Panc1 (cell line): ENCODE results near the gene ARRDC4. TPM values are rescaled to one million over a fixed set of nuclear protein-coding genes. Genes with fewer than 3 reads are reported as not detected.

Experiments
- ATAC-seq: fragments of 200-7000 bp; cut with Tn5 transposase; 2 replicates; pipeline ENCODE4 v1.9.1; 2020; ENCODE audit warnings: mild to moderate bottlenecking, moderate library complexity
- BruUV-seq: library from RNA; stranded (reverse); fragments of 400-500 nt; replicated peaks from 2 replicates; lab custom pipeline; 2021; lab: Mats Ljungman, UMichigan
- CTCF ChIA-PET: fragments of 300-600 bp; sonication (Branson Sonifier 250); formaldehyde crosslinking; loops from one replicate; lab custom pipeline; 2022; ENCODE audit warnings: antibody characterized with exemption; lab: Charles Lee
- POLR2A ChIA-PET: fragments of 300-600 bp; sonication (Branson Sonifier 250); formaldehyde crosslinking; loops from one replicate; lab custom pipeline; 2022; ENCODE audit warnings: antibody characterized with exemption; lab: Charles Lee
- DNase-seq: peaks from one replicate; pipeline ENCODE4 v3.0.0-alpha.2; 2010; ENCODE audit warnings: low read depth, low spot score
- H3K27ac ChIP-seq: 2 replicates; pipeline ENCODE4 v1.5.1; 2011; ENCODE audit warnings: mild to moderate bottlenecking, low read length, inconsistent platforms
- H3K27me3 ChIP-seq: fragments of 200-500 bp; sonication (Bioruptor generic); 2 replicates; pipeline ENCODE4 v1.6.0; 2014; ENCODE audit warnings: low read length, inconsistent platforms; ENCODE audit not compliant: control insufficient read depth, insufficient read depth
- H3K36me3 ChIP-seq: fragments of 200-500 bp; sonication (Bioruptor generic); 2 replicates; pipeline ENCODE4 v1.5.1; 2014; ENCODE audit warnings: inconsistent platforms, mild to moderate bottlenecking, low read length, moderate library complexity; ENCODE audit not compliant: control insufficient read depth, insufficient read depth
- H3K4me1 ChIP-seq: 2 replicates; pipeline ENCODE4 v1.5.1; 2011; ENCODE audit warnings: inconsistent platforms, mild to moderate bottlenecking, low read length, moderate library complexity; ENCODE audit not compliant: control insufficient read depth, insufficient read depth
- H3K4me3 ChIP-seq, 2 experiments: 2 replicates each; pipeline ENCODE4 v1.5.1; 2011 to 2012; ENCODE audit warnings: low read depth in 2 of 2, low read length in 2 of 2, mild to moderate bottlenecking in 2 of 2, inconsistent platforms in 1 of 2, moderate library complexity in 1 of 2
- H3K9me3 ChIP-seq: fragments of 200-500 bp; sonication (Bioruptor generic); 2 replicates; pipeline ENCODE4 v1.5.1; 2014; ENCODE audit warnings: low read depth, mild to moderate bottlenecking, inconsistent platforms, low read length, moderate library complexity; ENCODE audit not compliant: control insufficient read depth, insufficient read depth
- CTCF ChIP-seq: fragments of 450-650 bp; IDR thresholded peaks from 2 replicates; pipeline ENCODE4 v1.5.1; 2017; ENCODE audit warnings: mild to moderate bottlenecking
- POLR2AphosphoS5 ChIP-seq: IDR thresholded peaks from 2 replicates; pipeline ENCODE4 v1.6.1; 2012; ENCODE audit warnings: mild to moderate bottlenecking, low read depth, low read length, moderate library complexity
- REST ChIP-seq, 2 experiments: IDR thresholded peaks; 2 replicates each; pipeline ENCODE4 v1.6.1; 2011 to 2012; ENCODE audit warnings: low read depth in 2 of 2, control low read depth in 1 of 2, low read length in 1 of 2, mild to moderate bottlenecking in 1 of 2, moderate library complexity in 1 of 2; ENCODE audit not compliant: insufficient read depth in 1 of 2
- SIN3A ChIP-seq: IDR thresholded peaks from 2 replicates; pipeline ENCODE4 v1.6.1; 2012; ENCODE audit warnings: low read depth, mild to moderate bottlenecking, low read length, moderate library complexity, borderline replicate concordance; ENCODE audit not compliant: insufficient read depth
- TCF7L2 ChIP-seq: IDR thresholded peaks from 2 replicates; pipeline ENCODE4 v1.6.1; 2011; ENCODE audit warnings: mild to moderate bottlenecking, low read depth, low read length, inconsistent platforms
- in situ Hi-C: cut with HindIII; loops from 2 replicates; pipeline ENCODE4 v1.10.0; 2016; ENCODE audit warnings: low sequenced_read_pairs, low pct_unique_long_range_greater_than_20kb
- intact Hi-C: fragments of 100-400 bp; cut with micrococcal nuclease; formaldehyde crosslinking; loops from one replicate; pipeline ENCODE4 v1.10.0; 2022; ENCODE audit not compliant: unreplicated experiment
- total RNA-seq: library from RNA; stranded (reverse); gene quantifications from one replicate; pipeline ENCODE4 v1.2.1, GENCODE V29; 2021; ENCODE audit not compliant: unreplicated experiment

ARRDC4 gene
- total RNA-seq, 1 experiment from 2014 or later = 2.9 TPM

GRCh38 chr15:97976766-97977503 lies 16.4 kb downstream of the ARRDC4 start:
- ATAC-seq (no peak), DNase-seq (no peak)
- no peak overlapping the region for H3K4me3 ChIP-seq
- BruUV-seq = no TSS peak
- in situ Hi-C loops = no loop called here
- H3K4me1 ChIP-seq = no peaks in the 10 kb centered on the region
- H3K27me3 ChIP-seq = peaks cover 2% of the 10 kb centered on the region; the same call in 1 of the 2 replicates
- no peak for TF ChIP-seq REST (IDR thresholded peaks at IDR 0.05; ENCODE audit: insufficient read depth in 1 of 2, low read depth in 2 of 2, low read length in 1 of 2)
- no peak for TF ChIP-seq POLR2AphosphoS5
- TF ChIP-seq TCF7L2 = no peak
- no peak for TF ChIP-seq CTCF
- no peak for TF ChIP-seq SIN3A
- intact Hi-C loops = no loop called here
- CTCF ChIA-PET = no interaction called here
- no peaks in the 10 kb centered on the region for H3K9me3 ChIP-seq
- POLR2A ChIA-PET = no interaction called here
- no peak overlapping the region for H3K27ac ChIP-seq
- no peaks in the 10 kb centered on the region for H3K36me3 ChIP-seq

DNA sequence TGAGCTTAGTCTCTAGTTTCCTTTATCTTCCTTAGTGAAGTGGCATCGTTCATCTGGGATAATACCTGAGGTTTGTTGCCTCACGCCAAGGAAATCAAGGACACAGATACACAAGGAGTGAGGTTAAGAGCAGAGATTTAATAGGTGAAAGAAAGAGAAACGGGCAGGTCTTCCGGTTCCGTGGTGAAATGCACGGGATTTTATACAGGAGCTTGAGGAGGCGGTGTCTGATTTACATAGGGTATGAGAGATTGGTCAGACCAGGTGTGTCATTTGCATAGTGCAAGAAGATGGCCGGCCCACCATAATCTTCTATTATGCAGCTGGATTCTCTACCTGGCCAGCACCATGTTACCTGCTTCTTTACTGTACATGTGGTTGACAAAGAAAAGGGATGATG lies 17.2 kb downstream of the ARRDC4 start:
- Histone ChIP-seq H3K36me3 (no peaks in the 10 kb centered on the region), H3K27me3 (peaks cover 2% of the 10 kb centered on the region; the same call in 1 of the 2 replicates), H3K9me3 (no peaks in the 10 kb centered on the region), H3K27ac (no peak overlapping the region), H3K4me1 (no peaks in the 10 kb centered on the region), H3K4me3 (no peak overlapping the region)
- DNase-seq (no peak), ATAC-seq (no peak)
- no TSS peak for BruUV-seq
- CTCF ChIA-PET = no interaction called here
- no peak for TF ChIP-seq SIN3A
- no peak for TF ChIP-seq CTCF
- TF ChIP-seq REST (IDR thresholded peaks at IDR 0.05; ENCODE audit: insufficient read depth in 1 of 2, low read depth in 2 of 2, low read length in 1 of 2) = no peak
- TF ChIP-seq TCF7L2 = no peak
- TF ChIP-seq POLR2AphosphoS5 = no peak
- POLR2A ChIA-PET = no interaction called here
- in situ Hi-C loops = no loop called here
- intact Hi-C loops = no loop called here
